ENCODE data around the gene WDTC1. TPM values are rescaled to one million over a fixed set of nuclear protein-coding genes. Genes with fewer than 3 reads are reported as not detected.

The WDTC1 gene
- total and polyA plus RNA-seq, 8 donors = 33.9 to 39.6 (median 37.2) TPM

GRCh38 chr1:27335506-27336422 is 101.3 kb downstream of the WDTC1 start:
- intact Hi-C loops (cut with DNase I) = no loop called here
- peak in 1 of 4 donors; percentile 51 for DNase-seq
- Histone ChIP-seq H3K36me3 (peaks cover 0 to 67% of the 10 kb centered on the region in 2 donors), H3K9me3 (no peaks in the 10 kb centered on the region), H3K4me3 (no peak overlapping the region), H3K27me3 (no peaks in the 10 kb centered on the region), H3K27ac (no peak overlapping the region), H3K4me1 (peaks cover 0 to 10% of the 10 kb centered on the region in 2 donors)
- TF ChIP-seq CTCF (IDR thresholded peaks at IDR 0.05) = no peak
- no peak for ATAC-seq

GRCh38 chr1:27336756-27337155 is 102.3 kb downstream of the WDTC1 start:
- H3K27me3 ChIP-seq = no peaks in the 10 kb centered on the region
- H3K9me3 ChIP-seq = no peaks in the 10 kb centered on the region
- peaks cover 0 to 20% of the 10 kb centered on the region in 2 donors for H3K4me1 ChIP-seq
- DNase-seq (peak in 1 of 4 donors; percentile 58), ATAC-seq (no peak)
- H3K36me3 ChIP-seq = peaks cover 0 to 57% of the 10 kb centered on the region in 2 donors
- no peak for TF ChIP-seq CTCF (IDR thresholded peaks at IDR 0.05)
- no peak overlapping the region for H3K4me3 ChIP-seq
- H3K27ac ChIP-seq = no peak overlapping the region
- intact Hi-C loops (cut with DNase I) = no loop called here

GRCh38 chr1:27338751-27339150 is 104.3 kb downstream of the WDTC1 start:
- intact Hi-C loops (cut with DNase I) = no loop called here
- ATAC-seq = no peak
- H3K4me3 ChIP-seq = no peak overlapping the region
- DNase-seq = peak in 1 of 4 donors; percentile 20
- peaks cover 0 to 37% of the 10 kb centered on the region in 2 donors for H3K36me3 ChIP-seq
- no peaks in the 10 kb centered on the region for H3K9me3 ChIP-seq
- TF ChIP-seq CTCF (IDR thresholded peaks at IDR 0.05) = no peak
- H3K27me3 ChIP-seq = no peaks in the 10 kb centered on the region
- H3K4me1 ChIP-seq = peaks cover 7 to 33% of the 10 kb centered on the region in 2 donors
- H3K27ac ChIP-seq = no peak overlapping the region

- H3K4me3 ChIP-seq = no peak overlapping the region
- H3K9me3 ChIP-seq = no peaks in the 10 kb centered on the region
- intact Hi-C loops (cut with DNase I) = no loop called here
- H3K27ac ChIP-seq = no peak overlapping the region
- no peak for TF ChIP-seq CTCF (IDR thresholded peaks at IDR 0.05)
- no peak for ATAC-seq
- peak in 1 of 4 donors; percentile 33 for DNase-seq
- no peaks in the 10 kb centered on the region for H3K27me3 ChIP-seq
- peaks cover 0 to 32% of the 10 kb centered on the region in 2 donors for H3K36me3 ChIP-seq
- H3K4me1 ChIP-seq = peaks cover 10 to 38% of the 10 kb centered on the region in 2 donors
Measured at GRCh38 chr1:27339213-27339612, 104.8 kb downstream of the WDTC1 start.

GRCh38 chr1:27341525-27342252 is 107.3 kb downstream of the WDTC1 start, which contains the start of gene SYTL1:
Gene SYTL1, plus strand, starts transcription at chr1:27342022. Its CDS starts 3,313 bp downstream, at chr1:27345335.
- no peaks in the 10 kb centered on the region for H3K9me3 ChIP-seq
- no peaks in the 10 kb centered on the region for H3K27me3 ChIP-seq
- intact Hi-C loops (cut with DNase I) = no loop called here
- peaks cover 10 to 44% of the 10 kb centered on the region in 2 donors for H3K4me1 ChIP-seq
- H3K27ac ChIP-seq = peak within 1 kb of the TSS; percentile 62 to 94
- H3K4me3 ChIP-seq = peak within 1 kb of the TSS; percentile 28 to 55
- peak in 2 of 4 donors; percentile 76 to 92 for DNase-seq
- ATAC-seq = peak; percentile 84
- H3K36me3 ChIP-seq = peaks cover 0 to 15% of the 10 kb centered on the region in 2 donors
- TF ChIP-seq CTCF (IDR thresholded peaks at IDR 0.05) = no peak
